HG03039 (cell line): ENCODE measurements around the gene GPR17.

Source experiments
- ATAC-seq: cut with Tn5 transposase; IDR thresholded peaks from one replicate; pipeline ENCODE4 v1.9.1; 2021; ENCODE audit warnings: mild to moderate bottlenecking, moderate library complexity; ENCODE audit not compliant: unreplicated experiment

The GPR17 gene

GRCh38 chr2:127685410-127686080 is 39.6 kb downstream of the GPR17 start:
- ATAC-seq, result no peak

DNA sequence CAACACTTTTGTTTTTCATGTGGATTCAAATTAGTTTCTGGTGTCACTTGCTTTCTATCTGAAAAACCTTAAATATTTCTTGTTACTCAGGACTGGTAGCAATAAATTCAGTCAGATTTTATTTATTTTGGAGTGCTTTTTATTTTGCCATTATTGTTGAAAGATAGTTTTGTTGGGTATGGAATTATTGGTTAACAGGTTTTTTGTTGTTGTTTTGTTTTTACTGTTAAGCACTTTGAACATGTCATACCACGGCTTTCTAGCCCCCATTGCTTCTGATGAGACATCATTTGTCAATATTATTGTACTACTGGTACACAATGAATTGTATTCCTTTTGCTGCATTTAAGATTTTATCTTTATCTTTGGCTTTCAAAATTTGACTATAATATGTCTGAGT is 42.5 kb downstream of the GPR17 start:
- ATAC-seq, result no peak

DNA sequence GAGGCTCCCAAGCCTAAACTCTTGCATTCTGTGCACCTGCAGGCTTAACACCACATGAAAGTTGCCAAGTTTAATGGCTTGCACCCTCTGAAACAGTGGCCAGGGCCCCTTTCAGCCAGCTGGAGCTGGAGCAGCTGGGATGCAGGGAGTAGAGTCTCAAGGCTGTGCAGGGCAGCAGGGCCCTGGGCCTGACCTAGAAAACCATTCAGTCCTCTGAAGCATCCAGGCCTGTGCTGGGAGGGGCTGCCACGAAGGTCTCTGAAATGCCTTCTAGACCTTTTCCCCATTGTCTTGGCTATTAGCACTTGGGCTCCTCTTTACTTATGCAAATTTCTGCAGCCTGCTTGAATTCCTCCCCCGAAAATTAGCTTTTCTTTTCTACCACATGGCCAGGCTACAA is 44.7 kb downstream of the GPR17 start:
- ATAC-seq, result no peak

- ATAC-seq, result no peak
Measured at GRCh38 chr2:127694986-127695385, 49.0 kb downstream of the GPR17 start.

DNA sequence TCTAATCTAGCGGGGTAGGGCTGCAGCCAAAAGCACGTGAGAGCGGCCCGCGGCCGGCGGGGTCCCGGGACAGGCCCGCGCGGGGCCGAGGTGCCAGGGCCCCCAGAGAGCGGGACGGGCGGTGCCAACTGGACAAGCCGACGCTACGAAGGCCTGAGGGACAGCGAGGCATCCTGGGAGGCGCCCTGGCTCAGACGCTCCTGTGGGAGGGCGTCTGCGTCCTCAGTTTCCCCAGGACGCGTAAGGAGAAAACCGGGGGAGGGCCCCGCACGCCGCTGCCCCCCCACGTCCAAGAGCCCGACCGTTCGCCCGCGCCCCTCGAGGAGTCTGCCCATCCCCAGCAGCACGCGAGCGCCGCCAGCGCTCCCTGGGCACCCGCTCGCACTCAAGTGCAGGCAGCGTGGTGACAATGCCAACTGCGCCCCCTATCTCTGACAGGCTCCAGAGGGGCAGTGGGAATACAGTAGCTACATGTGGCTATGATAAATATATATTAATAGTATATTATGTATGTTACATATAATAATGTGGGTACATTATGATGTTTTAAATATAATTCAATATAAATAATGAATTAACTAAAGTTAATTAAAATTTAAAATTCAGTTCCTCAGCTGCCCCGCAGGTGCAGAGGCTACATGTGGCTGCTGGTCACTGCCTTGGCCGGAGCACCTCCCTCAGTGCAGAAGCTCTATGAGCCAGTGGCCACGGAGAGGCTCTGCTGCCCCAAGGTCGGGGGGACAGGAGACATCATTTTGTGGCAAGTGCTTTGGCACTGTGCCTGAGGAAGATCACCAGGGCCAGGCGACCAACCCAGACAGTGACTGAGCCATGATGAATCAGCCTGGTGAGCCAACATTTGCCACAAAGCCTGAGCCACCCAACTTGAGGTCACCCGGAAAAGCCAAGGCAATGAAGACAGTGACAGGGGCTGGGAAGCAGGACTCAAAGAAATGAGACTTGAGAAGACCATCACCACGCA is 49.8 kb downstream of the GPR17 start:
- ATAC-seq, result no peak

DNA sequence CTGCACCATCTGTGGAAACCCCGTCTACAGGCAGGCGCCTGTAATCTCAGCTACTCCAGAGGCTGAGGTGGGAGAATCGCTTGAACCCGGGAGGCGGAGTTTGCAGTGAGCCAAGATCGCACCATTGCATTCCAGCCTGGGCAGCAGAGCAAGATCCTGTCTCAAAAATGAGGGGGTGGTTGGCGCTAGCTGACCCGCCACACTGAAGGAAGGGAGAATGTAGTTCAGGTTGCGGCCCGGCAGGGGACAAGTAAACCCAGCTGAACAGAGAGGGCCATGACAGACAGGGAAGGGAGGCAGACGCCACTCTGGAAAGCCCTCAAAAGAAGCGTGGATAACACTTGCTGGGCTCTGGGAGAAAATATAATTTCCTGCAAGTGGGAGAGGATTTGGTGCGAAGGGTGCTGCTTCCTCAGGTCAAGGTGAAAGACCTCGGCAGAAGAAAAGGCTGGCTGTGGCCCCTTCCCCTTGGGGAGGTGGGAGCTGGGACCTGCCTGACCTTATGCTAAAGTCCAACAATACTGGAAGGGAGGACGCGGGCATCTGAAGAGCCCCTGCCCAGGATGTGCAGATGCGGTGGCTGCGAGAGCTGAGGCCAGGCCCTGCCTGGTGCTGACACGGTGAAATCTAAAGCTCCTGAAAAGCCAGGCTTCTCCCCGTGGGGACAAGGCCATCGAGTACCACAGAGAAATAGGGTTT is 51.7 kb downstream of the GPR17 start:
- no peak for ATAC-seq

DNA sequence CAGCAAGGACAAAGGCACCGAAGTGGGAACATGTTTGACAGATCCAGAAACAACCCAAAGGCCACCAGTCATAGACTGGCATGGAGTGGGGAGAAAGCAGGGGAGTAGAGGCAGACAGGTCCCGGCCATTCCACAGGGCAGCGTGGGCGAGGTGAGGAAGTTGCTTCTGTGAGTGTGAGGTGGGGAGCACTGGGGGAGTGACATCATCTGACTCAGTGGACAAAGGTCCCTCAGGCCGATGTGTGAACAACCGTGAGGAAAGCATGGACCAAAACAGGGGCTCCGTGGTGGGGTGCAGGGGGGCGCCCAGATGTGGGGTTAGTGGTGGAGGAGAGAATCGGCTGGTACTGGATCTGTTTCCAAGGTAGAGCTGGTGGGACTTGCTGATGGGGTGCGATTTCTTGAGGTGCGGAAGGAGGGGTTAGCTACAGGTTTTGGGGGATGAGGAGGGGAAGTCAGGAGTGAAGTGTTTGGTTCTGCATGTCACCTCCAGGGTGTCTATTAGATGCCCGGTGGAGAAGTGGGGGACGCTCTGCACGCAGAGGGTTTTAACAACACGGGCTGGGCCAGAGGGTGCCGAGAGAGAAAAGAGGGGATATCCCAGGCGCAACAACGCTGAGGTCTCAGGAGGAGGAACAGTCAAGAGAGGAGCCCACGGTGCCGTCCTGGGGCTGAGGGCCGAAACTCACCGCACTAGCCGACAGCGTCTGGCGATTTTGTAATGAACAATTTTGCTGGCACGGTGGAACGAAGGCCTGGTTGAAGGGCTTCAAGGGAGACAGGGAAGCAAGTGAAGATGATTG is 52.8 kb downstream of the GPR17 start:
- ATAC-seq, result no peak

DNA sequence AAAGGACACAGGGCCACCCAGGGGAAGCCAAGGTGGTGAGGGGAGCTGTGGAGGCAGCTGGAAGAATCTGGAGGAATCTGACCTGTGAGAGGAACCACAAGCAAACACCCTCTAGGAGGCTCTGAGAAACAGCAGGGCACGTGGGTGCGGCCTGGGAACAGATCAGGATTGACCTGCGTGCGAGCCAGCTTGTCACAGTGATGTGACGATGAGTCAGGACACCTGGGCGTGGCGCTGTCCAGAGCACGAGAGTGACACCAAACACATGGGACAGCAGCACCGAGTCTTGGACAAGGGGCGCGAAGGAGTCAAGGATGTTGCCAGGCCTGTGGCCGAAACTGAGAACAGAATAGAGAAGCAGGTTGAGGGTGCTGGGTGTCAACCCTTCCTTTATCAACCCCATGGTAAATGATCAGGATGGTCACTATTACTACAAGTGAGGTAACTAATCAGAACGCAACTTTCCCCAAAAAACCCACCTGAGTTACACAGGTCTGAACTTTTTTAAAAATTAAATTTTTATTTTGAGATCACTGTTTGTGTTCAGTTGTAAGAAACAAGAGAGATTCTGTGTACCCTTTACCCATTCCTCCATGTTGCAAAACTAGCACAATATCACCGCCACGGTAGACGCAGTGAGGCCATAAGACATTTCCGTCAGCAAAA is 54.7 kb downstream of the GPR17 start:
- peak; percentile 40 for ATAC-seq

GRCh38 chr2:127701193-127701650 is 55.3 kb downstream of the GPR17 start, which contains the start of gene SFT2D3:
Gene SFT2D3 (plus strand): TSS chr2:127701497. CDS start chr2:127701529, 32 bp downstream.
- ATAC-seq, result peak; percentile 60

DNA sequence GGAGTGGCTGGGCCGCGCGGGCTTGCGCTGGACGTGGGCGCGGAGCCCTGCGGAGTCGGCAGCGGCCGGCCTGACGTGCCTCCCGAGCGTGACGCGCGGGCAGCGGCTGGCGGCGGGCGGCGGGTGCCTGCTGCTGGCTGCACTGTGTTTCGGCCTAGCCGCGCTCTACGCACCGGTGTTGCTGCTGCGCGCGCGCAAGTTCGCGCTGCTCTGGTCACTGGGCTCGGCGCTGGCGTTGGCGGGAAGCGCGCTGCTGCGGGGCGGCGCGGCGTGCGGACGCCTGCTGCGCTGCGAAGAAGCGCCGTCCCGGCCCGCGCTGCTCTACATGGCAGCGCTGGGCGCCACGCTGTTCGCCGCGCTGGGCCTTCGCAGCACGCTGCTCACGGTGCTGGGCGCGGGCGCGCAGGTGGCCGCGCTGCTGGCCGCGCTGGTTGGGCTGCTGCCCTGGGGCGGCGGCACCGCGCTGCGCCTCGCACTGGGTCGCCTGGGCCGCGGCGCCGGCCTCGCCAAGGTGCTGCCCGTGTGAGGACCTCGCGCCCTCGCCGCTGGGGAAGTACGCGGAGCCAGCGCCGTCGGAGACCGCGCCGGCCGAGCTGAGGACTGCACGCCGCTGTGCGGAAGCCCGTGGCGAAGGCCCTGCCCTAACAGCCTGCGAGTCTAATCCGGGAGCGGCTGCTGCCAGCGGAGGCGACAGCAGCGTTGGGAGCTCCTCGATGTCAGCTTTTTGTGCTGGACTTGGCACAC is 55.9 kb downstream of the GPR17 start:
- peak; percentile 45 for ATAC-seq
